Caki2 (cell line): Measurements from ENCODE around the gene TULP4. TPM values are rescaled to one million over a fixed set of nuclear protein-coding genes. Genes with fewer than 3 reads are reported as not detected.

Experiments
- DNase-seq: peaks from one replicate; pipeline ENCODE4 v3.0.0-alpha.2; 2015; ENCODE audit warnings: low read depth
- in situ Hi-C: cut with HindIII; loops from 2 replicates; pipeline ENCODE4 v1.10.0; 2016; ENCODE audit warnings: low sequenced_read_pairs, low pct_unique_long_range_greater_than_20kb, mixed read lengths
- total RNA-seq: library from RNA; depleted of rRNA; stranded (reverse); fragments of >200 nt; shearing (Covaris generic); gene quantifications from 2 replicates; pipeline ENCODE4 v1.2.3, GENCODE V29; 2014; ENCODE audit warnings: low replicate concordance

The TULP4 gene
- total RNA-seq, 1 experiment from 2014 or later: 36.0 TPM

GRCh38 chr6:158499601-158500000, 187.3 kb downstream of the TULP4 start:
- in situ Hi-C loops: no loop called here
- DNase-seq: no peak

GRCh38 chr6:158500016-158500735, 187.9 kb downstream of the TULP4 start:
- no peak for DNase-seq
- in situ Hi-C loops: no loop called here

GRCh38 chr6:158501360-158502262, 189.3 kb downstream of the TULP4 start:
- in situ Hi-C loops: no loop called here
- DNase-seq: no peak

GRCh38 chr6:158502263-158502950, 190.1 kb downstream of the TULP4 start:
- DNase-seq: no peak
- in situ Hi-C loops: no loop called here

- DNase-seq: no peak
- in situ Hi-C loops: no loop called here
These were observed 191.0 kb downstream of the TULP4 start for GRCh38 chr6:158503222-158503621.

GRCh38 chr6:158503846-158504245, 191.6 kb downstream of the TULP4 start:
- in situ Hi-C loops: no loop called here
- no peak for DNase-seq

- no peak for DNase-seq
- in situ Hi-C loops: no loop called here
These were observed 192.9 kb downstream of the TULP4 start for GRCh38 chr6:158505194-158505593.

GRCh38 chr6:158506601-158507000, 194.3 kb downstream of the TULP4 start:
- DNase-seq: no peak

GRCh38 chr6:158507174-158507573, 194.9 kb downstream of the TULP4 start:
- in situ Hi-C loops: no loop called here
- DNase-seq: no peak

More at GRCh38 chr6:158506601-158507000, 194.3 kb downstream of the TULP4 start:
- in situ Hi-C loops: no loop called here

GRCh38 chr6:158508450-158508849, 196.2 kb downstream of the TULP4 start:
- in situ Hi-C loops: no loop called here
- DNase-seq: no peak

GRCh38 chr6:158509465-158509864, 197.2 kb downstream of the TULP4 start:
- in situ Hi-C loops: no loop called here
- DNase-seq: no peak

- in situ Hi-C loops: no loop called here
- no peak for DNase-seq
These were observed 200.5 kb downstream of the TULP4 start for GRCh38 chr6:158512809-158513208.

- in situ Hi-C loops: no loop called here
- DNase-seq: no peak
These were observed 201.9 kb downstream of the TULP4 start for GRCh38 chr6:158514176-158514575.

GRCh38 chr6:158514991-158515390, 202.7 kb downstream of the TULP4 start:
- in situ Hi-C loops: no loop called here
- DNase-seq: no peak

- no peak for DNase-seq
- in situ Hi-C loops: no loop called here
These were observed 203.8 kb downstream of the TULP4 start for GRCh38 chr6:158516098-158516497.

GRCh38 chr6:158517038-158517437, 204.8 kb downstream of the TULP4 start:
- no peak for DNase-seq
- in situ Hi-C loops: no loop called here

- in situ Hi-C loops: no loop called here
- DNase-seq: no peak
These were observed 205.3 kb downstream of the TULP4 start for GRCh38 chr6:158517581-158517980.

GRCh38 chr6:158518191-158519127, 206.2 kb downstream of the TULP4 start:
- DNase-seq: peak; percentile 51
- in situ Hi-C loops: no loop called here
